Measurements from ENCODE around the gene RETREG1.
A peak's percentile ranks its signal among the peaks of the same experiment; 100 is the strongest.

The RETREG1 gene

GRCh38 chr5:16521521-16522483 is 95.0 kb downstream of the RETREG1 start:
- no peak for DNase-seq

DNA sequence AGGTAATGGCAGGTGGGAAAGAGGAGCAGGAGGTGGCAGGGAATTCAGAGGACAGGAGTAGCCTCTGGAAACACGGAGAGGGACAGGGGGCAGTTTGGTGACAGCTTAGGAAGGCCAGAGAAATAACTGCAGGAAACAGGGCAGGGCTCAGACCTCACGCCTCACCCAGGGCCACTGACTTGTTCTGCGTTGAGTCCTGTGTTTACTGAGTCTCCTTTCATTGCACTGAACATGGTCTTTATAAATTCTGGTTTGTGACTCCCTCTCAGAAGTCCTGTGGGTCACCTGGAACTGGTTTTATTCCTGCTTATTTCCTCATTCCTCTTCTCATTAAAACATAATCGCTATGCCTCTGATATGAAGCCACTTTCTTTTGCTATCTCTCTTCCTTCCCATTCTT is 96.0 kb downstream of the RETREG1 start:
- DNase-seq, result no peak

GRCh38 chr5:16519435-16519834 is 97.4 kb downstream of the RETREG1 start:
- DNase-seq, result no peak

DNA sequence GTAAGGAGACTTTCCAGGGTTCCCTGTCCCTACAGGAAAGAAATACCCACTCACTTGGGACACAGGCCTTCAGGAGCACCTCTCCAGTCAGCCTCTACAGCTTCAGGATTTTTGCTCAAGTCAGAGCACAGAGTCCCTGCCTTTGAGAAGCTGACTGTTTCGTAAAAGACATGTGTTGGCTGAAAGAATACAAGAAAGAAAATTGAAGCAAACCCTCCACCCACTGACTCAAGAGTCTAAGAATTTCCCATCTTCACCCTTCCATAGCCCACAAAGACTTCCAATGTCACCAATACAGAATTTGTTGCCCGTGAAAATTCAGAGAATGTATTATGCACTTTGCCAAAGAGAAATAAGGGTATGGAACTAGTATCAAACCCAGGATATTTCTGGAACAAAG is 98.2 kb downstream of the RETREG1 start:
- DNase-seq, result no peak

DNA sequence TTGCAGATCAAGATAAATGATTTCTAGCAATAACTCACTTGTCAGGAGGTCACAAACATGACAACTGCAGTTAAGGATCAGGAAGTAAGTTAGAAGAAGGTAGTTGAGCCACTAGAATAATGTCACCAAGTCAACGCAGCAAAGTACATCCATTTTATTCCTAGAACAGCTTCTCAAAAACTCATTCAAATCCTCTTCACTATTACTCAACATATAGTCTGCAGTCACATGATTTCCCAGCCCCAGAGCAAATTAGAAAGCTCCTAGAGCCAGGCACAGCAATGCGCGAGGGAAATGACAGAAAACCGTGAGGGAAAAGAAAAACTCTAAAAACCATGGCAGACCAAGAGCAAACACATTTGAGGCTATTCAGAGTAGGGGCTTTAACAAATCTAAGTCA is 101.3 kb downstream of the RETREG1 start:
- no peak for DNase-seq

DNA sequence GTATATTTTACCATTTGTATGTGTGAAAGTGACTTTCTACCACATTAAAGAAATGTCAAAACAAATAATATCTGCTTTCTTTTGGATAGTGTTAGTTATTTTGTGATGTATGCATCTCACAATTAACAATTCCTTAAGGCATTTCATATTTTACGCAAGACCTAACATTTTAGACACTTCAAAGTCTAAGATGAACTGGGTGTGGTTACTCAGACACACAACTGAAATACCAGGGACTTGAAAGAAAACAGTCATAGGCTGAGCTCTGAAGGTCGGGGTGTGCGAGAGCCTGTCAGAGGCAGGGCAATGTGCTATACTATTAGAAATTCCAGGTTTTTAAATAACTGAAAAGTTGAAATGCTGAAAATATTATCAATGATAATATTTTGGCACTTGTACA is 106.7 kb downstream of the RETREG1 start:
- no peak for DNase-seq

- DNase-seq, result peak; percentile 15
Observed at GRCh38 chr5:16508730-16509531, 107.9 kb downstream of the RETREG1 start.

- DNase-seq, result no peak
Observed at GRCh38 chr5:16507716-16508115, 109.1 kb downstream of the RETREG1 start.

DNA sequence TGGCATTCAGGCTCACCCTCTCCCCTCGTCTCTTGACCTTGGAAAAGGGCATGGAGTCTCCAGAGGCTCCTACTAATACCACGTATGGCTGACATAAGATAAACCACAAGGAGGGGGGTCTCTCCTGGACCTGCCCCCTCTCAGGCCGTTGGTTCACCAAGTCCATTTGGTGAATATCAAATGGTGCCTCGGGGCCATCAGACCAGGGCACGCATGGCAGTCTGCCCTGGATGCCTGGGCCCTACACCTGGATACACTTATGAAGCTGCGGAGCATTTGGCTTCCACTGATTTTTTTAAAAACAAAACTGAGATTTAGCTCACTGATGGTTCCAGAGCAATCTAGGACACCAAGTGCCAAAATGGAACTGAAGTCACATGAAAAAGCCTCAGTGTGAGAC is 110.9 kb downstream of the RETREG1 start:
- no peak for DNase-seq

DNA sequence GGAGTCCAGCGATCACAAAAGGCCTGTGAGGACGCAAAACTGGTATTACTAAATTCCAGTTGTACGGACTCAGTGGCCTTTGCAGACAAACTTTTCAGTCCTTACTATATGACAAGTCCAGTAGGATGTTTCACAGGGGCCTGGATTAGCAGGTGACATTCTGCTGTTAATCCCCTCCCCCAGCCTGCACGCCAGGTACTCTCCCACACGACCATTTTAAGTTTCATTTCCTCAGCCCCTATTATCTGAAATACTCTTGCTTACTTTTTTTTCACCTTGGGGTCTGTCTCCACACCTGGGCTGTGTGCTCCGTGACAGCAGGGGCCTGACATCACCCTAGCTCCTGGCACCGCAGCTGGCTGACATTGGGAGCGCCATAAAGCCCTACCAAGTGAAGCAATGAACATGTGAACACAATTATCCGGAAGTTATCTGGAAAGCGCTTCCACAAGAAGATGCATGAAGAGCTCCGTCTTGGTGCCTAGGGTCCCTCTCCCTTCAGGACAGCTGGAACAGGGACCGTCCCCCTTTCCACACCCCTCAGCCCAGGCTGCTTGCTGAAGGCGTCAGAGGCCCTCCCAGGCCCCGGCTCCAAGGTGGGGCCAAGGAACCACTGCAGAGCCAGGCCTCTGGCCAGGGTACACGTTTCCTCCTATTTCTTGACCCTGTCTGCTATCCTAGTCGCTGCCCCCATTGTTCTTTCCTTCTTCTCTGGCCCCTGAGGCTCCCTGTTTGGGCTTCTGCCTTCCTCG is 111.5 kb downstream of the RETREG1 start:
- DNase-seq, result no peak

GRCh38 chr5:16504571-16504970 is 112.2 kb downstream of the RETREG1 start:
- no peak for DNase-seq

GRCh38 chr5:16502866-16503265 is 113.9 kb downstream of the RETREG1 start:
- DNase-seq, result no peak

DNA sequence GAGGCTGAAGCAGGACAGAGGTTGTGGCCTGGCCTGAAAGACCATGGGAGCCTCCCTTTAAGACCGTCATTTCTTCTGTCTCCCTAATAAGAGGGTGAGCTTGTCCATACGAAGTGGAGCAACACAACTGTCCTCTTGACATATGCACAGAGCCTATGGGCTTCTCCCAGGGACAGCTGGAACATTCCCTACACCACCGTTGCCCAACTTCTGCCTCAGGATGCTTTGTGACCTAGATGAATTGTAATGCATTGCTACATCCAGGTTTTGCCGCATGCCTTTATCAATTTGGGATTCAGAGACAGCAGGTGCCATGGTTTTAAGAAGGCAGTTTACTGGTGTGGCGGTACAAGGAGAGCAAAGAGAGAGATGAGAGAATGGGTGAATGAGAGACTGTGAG is 116.8 kb downstream of the RETREG1 start:
- DNase-seq, result no peak

DNA sequence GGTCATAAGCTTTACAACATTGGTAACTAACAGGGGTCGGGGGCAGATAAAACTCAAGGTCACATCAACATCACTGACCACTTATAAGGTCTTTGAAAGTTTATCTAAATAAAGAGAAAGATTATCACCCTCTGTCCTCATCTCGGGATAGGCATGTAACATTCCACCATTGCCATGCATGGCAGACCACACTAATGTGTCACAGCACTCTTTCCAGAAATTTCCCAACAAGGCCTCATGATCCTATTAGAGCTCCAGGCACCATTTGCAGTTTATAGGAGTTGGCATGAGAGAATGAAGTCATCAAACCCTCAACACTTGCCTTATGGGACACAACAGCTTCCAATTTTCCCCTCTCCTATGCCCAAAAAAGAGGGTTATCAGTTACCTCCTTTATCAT is 119.3 kb downstream of the RETREG1 start:
- DNase-seq, result no peak

- no peak for DNase-seq
Observed at GRCh38 chr5:16493261-16493660, 123.5 kb downstream of the RETREG1 start.

DNA sequence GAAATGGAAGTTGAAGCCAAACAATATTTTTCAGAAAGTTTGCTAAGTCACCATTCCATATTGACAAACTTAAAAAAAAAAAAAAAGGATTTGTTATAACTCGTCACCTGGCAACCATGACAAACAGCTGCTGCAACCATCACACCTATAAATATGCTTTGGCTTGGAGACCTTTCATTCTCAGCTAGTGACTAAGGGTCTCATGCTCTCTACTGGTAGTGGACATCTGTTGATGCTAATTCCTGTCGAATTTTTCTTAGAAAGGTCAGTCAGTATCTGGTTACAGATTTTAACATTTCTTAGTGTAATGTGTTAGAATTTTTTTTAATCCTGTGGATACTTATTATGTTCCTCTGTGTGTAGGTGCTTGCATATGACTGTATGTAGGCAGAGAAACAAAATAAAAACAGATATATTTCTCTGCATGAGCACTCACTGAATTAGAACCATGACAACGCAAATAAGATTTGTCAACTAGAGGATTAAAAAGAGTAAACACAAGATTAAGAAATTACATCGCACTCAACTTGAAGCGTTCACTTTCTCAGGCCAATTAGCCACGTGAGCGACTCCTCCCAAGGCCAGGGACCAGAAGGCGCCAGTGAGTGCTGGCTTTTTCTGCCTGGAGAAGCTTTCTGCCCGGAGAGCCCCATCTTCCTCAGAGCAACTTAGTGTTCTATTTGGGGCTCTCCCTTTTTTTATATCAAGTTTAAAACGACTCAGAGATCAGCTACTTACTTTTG is 124.2 kb downstream of the RETREG1 start:
- DNase-seq, result no peak

- DNase-seq, result no peak
Observed at GRCh38 chr5:16490911-16491310, 125.9 kb downstream of the RETREG1 start.

GRCh38 chr5:16489322-16489791 is 127.4 kb downstream of the RETREG1 start:
- DNase-seq, result peak; percentile 15

DNA sequence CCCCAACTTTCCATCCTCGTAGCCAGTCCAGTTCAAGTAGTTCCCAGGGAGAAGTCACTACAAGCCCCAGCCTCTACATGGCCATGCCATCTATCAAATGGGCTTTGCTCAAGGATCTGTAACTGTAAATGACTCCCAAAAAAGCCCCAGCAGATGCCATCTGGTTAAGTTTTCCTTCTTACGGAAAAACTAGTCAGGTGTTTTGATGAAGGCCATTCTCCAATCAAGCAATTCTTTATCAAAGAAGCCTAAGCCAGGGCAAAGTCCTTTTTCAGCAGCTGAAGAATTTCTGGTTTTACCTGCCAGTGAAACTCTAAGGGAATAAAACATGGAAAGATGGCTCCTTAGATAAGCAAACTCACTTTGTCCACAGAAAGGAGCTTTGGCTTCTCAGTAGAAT is 129.3 kb downstream of the RETREG1 start:
- DNase-seq, result no peak

GRCh38 chr5:16486711-16487111 is 130.1 kb downstream of the RETREG1 start:
- DNase-seq, result no peak

- DNase-seq, result no peak
Observed at GRCh38 chr5:16485656-16486055, 131.1 kb downstream of the RETREG1 start.

DNA sequence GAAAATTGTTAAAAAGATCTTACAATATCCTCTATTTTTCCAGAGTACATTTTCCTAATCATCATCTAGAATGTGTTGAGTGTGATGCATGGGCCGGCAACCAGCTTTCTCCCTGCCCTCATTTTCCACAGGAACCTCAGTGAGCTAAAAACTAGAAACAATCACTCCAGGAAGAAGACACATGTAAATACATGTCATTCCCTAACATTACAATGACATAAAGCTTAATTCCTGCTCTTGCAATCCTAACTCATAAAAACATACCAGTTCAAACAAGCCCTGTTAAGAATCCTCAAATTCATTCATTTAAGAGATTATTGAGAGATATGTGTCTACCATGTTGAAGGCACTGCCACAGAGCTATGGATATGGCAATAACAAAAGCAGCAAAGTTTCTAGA is 132.7 kb downstream of the RETREG1 start:
- DNase-seq, result no peak
